ENCODE data around the gene NCOA3.
"Not testable (repeated sequence)": the region's sequence is repeated elsewhere in the genome, so short reads cannot be mapped to it uniquely, and the experiment has no call there.

NCOA3 gene

GRCh38 chr20:47475419-47476044 lies 26.2 kb upstream of the NCOA3 start:
- no peak for DNase-seq

DNA sequence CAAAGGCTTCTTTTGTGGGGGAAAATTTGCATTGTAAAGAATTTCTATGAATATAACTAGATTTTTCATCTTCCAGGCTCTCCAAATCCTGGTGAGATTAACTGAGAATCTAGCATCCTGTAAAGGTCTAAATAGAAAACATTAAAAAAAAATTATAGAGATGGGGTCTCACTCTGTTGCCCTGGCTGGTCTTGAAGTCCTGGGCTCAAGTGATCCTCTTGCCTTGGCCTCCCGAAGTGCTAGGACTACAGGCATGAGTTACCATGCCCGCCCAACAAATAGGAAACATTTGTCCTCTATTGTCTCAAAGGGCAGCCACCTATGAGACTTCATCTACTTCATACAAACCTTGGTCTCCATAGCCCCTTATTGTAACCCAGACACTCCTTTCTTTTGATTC lies 25.2 kb upstream of the NCOA3 start:
- no peak for DNase-seq

GRCh38 chr20:47479093-47479492 lies 22.6 kb upstream of the NCOA3 start:
- no peak for DNase-seq

DNA sequence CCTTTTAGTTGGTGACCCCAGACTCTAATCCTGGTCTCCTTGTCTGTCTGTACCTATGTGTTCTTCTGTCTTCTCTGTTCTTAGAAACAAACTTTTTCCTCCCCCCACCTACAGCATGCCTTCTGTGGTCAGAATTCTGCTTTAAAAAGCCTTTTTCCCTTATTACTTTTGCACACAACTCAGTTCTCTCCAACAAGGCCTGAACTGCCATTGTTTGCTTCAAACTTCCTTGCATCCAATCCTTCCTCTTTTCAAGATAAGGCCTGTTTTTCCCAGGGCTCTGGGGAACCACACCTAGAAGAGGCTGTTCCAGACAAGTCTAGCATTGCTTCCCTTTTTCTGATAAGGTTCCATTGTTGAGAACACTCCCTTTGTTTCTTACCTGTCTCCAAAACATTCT lies 22.2 kb upstream of the NCOA3 start:
- no peak for DNase-seq

GRCh38 chr20:47480239-47480638 lies 21.4 kb upstream of the NCOA3 start:
- no peak for DNase-seq

DNA sequence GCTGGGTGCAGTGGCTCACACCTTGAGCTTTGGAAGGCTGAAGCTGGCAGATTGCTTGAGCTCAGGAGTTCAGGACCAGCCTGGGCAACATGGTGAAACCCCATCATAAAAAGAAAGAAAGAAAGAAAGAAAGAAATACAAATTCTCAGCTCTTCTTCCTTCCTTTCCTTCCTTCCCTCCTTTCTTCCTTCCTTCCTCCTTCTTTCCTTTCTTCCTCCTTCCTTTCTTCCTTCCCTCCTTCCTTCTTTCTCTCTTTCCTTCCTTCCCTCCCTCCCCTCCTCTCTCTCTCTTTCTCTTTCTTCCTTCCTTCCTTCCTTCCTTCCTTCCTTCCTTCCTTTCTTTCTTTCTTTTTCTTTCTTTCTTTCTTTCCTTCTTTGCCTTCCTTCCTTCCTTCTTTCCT lies 21.0 kb upstream of the NCOA3 start:
- DNase-seq = no peak

DNA sequence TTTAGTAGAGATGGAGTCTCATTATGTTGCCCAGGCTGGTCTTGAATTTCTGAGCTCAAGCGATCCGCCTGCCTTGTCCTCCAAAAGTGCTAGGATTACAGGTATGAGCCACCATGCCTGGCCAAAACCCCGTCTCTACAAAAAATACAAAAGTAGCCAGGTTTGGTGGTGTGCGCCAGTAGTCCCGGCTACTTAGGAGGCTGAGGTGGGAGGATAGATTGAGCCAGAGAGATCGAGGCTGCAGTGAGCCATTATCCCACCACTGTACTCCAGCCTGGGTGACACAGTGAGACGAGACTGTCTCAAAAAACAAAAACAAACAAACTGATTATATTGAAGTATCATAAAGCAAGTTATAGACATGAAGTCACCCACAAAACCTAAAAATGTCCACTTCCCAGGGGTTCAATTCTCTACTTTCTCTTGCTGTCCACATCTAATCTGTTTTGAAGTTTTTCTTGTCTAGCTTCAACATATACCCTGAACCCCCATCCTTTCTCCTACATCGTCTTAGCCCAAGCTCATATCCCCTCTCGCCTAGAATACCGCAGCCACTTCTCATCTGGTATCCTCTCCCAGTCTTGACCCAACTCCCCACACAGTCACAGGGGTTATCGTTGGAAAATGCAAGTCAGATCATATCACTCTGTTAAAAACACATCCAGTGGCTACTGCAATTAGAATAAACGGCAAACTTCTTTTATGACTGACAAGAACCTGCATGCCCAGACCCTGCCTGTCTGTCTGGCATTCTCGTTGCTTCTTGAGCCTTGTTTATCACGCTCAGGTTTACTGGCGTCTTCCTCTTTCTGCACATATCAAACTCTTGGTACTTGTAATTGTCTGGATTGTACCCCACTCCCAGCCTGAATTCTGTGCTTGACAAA lies 20.1 kb upstream of the NCOA3 start:
- DNase-seq = no peak

DNA sequence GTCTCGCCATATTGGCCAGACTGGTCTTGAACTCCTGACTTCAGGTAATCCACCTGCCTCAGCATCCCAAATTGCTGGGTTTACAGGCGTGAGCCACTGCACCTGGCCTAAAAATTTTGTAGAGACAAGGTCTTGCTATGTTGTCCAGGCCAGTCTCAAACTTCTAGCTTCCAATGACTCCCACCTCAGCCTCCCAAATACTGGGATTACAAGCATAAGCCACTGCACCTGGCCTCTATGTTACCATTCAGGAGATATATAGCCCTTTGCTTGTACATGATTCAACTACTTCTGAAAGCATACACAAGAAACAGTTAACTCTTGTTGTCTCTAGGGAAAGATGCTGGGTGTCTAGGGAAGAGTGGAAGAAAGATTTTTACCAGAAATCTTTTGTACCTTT lies 19.0 kb upstream of the NCOA3 start:
- no peak for DNase-seq

- no peak for DNase-seq
Observed at GRCh38 chr20:47484303-47484702, 17.4 kb upstream of the NCOA3 start.

DNA sequence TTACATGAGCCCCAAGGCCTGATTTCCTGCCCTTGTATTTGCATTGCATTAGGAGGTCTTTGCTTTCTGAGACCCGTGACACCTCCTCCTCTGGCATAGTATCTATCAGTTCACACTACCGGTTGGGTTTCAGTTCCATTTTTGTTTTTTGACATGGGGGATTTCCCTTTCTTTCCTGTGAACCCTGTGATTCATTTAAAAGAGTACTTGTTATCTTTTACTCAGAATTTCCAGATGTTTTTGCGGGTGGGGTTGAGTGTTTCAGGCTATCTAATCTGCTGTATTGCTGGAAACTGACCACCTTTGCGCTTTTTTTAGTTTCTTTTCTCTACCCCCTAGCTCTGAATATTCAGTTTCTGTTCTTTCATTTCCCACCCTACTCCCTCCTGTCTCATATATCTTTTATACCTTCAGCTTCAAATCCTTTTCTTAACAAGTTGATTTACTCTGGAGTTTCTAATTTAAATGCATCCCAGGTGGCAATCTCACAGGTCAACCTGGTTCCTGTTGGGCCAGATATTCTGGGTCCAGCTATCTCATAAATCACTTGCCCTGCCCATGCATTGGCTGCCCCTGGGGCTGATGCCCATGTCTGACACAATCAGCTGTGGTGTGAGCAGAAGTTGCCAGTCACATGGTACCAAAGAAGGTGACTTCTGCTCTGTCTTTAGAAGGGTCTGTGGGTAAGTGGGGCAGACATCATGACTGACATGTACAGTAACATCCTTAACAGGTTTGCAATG lies 14.3 kb upstream of the NCOA3 start:
- DNase-seq = peak; percentile 51

- DNase-seq = peak; percentile 56
Observed at GRCh38 chr20:47489448-47489872, 12.2 kb upstream of the NCOA3 start.

- no peak for DNase-seq
Observed at GRCh38 chr20:47490795-47491194, 10.9 kb upstream of the NCOA3 start.

GRCh38 chr20:47492284-47492683 lies 9.4 kb upstream of the NCOA3 start:
- DNase-seq = no peak

GRCh38 chr20:47493175-47493962 lies 8.3 kb upstream of the NCOA3 start:
- peak; percentile 77 for DNase-seq

- DNase-seq = no peak
Observed at GRCh38 chr20:47493963-47494293, 7.8 kb upstream of the NCOA3 start.

GRCh38 chr20:47494606-47495005 lies 7.1 kb upstream of the NCOA3 start:
- not testable (repeated sequence) for DNase-seq

DNA sequence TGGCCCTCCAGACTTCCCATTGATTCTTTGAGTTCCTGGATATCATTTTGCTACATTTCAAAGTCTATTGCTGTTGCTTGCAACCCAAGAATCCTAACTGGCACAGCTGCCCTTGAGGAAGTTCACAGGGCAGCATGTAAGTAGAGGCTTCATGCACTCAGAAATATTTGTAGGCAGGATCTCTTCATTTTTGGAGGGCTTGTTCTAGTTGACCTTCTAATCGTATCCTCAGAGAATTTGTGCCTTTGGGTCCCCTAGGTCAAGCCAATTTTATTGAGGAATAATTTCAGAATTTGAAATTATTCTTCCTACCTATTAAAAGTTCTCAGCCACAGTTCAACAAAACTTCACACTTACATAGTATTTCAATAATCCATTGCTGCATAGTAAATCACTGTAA lies 5.6 kb upstream of the NCOA3 start:
- DNase-seq = no peak

- no peak for DNase-seq
Observed at GRCh38 chr20:47498606-47499005, 3.1 kb upstream of the NCOA3 start.

- DNase-seq = no peak
Observed at GRCh38 chr20:47499053-47499452, 2.6 kb upstream of the NCOA3 start.

DNA sequence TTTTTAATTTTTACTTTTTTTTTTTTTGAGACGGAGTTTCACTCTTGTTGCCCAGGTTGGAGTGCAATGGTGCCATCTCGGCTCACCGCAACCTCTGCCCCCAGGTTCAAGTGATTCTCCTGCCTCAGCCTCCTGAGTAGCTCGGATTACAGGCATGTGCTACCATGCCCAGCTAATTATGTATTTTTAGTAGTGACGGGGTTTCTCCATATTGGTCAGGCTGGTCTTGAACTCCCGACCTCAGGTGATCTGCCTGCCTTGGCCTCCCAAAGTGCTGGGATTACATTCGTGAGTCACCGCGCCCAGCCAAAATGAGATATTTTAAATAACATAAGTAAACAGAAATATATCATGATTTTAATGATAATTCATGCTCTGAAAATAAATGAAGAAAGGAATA lies 1.6 kb upstream of the NCOA3 start:
- DNase-seq = not testable (repeated sequence)

DNA sequence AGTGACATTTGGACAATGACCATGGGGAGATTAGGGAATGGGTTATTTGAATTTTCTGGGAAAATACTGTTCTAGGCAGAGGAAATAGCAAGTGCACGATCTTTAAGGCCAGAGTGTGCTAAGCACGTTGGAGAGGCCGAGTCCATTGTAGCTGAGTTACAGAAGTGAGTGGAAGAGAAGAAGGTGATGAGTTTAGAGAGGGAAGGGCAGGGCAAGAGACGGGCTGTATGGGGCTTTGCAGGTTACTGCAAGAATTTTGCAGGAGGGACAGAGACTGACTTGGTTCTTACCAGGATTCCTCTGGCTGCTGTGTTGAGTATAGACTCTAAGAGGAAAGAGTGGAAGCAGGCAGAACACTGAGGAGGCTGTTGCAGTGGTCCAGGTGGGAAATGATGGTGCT lies 1.1 kb upstream of the NCOA3 start:
- no peak for DNase-seq

DNA sequence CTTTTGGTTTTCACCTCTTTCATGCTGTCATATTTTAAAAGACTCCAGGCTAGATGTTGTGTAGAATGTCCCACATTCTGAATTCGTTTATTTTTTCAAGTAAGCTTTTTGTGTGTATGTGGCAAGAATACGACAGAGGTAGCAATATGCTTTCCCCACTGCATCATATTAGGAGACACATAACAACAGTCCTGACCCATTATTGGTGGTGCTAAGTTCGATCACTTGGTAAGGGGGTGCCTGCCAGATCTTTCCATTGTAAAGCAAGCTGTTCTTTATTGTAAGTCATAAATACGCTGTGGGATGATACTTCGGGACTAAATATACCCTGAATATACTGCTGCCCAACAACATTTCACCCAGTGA lies 588 bp upstream of the NCOA3 start:
- no peak for DNase-seq
